Activated CD4-positive, alpha-beta T cell treated with anti-CD3 and anti-CD28 coated beads, Interleukin-2, amount 50 U/mL, for 16 hours (primary cell): ENCODE results near the gene WDR5B.

ENCODE experiments used
- DNase-seq: peaks from one replicate; pipeline ENCODE4 v3.0.0-alpha.2; 2020

Gene WDR5B

DNA sequence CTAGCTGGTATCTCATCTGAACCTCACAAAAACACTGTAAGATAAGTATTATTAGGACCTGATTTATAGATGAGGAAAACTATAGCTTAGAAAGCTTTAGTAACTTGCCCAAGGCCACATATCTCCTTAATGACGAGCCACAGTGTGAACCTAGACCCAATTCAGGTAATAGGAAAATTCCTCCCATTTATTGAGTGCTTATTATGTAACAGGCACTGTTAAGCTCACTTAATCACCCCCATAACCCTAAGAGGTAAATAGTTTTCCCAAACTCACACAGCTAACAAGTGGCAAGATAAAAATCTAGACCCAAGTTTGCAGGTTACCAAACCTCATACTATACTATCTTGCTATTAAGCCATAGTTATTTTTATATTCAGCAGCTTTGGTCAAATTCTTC lies 7.9 kb downstream of the WDR5B start:
- DNase-seq: no peak

DNA sequence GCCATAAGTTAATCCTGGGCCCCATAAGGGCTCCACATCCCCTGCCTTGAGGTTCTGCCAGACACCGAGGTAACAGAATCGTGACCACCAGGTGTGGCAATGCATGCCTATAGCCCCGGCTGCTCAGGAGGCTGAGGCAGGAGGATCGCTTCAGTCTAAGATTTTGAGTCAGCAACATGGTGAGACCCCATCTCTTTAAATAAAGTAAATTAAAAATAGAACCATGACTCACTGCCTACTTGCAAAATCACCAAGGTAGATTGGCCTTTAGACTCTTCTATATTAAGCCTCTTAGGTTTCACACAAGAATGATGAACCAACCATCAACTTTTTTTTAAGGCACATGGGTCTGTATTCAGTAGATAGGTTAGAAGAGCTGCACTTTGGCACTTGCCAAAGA lies 9.7 kb downstream of the WDR5B start:
- no peak for DNase-seq

DNA sequence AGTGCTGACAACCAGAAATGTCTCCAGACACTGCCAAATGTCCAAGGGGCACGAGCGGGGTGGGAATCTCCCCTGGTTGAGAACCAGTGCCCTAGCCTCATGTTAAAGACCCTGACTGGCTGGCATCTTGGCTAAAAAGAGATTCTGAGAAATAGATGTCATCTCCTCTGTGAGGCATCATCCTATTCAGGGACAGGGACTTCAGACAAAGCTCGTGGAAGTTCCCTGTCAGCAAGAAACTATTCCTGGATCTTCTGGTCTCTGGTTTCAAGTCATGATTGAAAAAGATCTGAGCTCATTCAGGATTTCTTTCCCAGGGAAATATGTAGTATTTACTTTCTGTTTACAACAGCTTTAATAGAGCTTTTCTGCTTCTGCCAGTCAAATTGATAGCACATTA lies 10.8 kb downstream of the WDR5B start:
- no peak for DNase-seq

DNA sequence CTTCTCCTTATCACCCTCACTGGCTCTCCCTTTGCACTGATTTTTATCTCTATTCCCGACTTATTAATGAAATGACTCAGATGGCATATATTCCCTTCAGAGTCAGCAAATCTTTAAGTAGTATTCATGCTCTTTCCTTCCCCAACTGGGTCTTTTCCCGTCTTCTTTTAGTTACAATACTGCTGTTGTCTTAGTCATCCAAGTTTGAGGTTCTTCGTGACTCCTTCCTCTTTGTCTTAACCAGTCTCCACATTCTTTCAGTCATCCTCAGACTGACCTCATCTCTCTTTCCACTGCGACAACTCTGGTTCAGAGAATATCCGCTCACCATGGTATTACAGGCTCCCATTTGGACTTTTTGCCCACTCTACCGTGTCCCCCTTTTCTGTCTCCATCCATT lies 12.4 kb downstream of the WDR5B start:
- DNase-seq: no peak

DNA sequence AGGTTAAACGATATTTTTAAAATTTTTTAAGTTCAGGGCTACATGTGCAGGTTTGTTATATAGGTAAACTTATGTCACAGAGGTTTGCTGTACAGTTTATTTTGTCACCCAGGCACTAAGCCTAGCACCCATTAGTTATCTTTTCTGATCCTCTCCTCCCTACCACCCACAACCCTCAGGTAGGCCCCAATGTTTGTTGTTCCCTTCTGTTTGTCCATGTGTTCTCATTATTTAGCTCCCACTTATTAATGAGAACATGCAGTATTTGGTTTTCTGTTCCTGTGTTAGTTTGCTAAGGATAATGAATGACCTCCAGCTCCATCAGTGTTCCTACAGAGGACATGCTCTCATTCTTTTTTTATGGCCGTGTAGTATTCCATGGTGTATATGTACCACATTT lies 16.9 kb downstream of the WDR5B start:
- DNase-seq: no peak

DNA sequence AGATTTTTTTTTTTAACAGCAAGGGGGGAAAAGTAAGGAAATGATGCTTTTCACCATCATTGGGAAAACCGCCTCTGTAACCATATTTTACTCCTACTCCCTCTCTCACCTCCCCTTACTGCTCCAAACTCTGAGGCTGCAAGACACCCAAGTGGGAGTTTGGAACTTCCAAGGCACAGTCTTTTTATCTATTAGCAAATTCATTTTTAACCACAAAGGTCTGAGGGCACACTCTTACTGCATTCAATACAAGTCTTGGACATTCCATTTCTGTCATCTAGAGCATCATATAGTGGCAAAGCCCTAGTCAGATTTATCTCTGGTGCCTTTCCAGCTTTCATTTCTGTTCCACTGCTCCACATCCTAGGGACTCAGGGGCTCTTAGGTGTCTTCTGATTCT lies 18.7 kb downstream of the WDR5B start:
- DNase-seq: no peak

DNA sequence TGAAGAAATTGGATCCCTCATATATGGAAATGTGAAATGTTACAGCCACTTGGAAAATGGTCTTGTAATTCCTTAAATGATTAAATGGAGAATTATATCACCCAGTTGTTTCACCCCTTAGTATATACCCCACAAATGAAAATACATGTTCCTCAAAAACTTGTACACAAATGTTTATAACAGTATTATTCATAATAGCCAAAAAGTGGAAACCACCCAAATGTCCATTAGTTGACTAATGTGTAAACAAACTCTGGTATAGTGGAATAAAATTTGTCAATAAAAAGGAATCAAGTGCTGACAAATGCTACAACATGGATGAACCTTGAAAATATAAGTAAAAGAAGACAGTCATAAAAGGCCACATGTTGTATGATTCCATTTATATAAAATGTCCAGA lies 19.4 kb downstream of the WDR5B start:
- no peak for DNase-seq

DNA sequence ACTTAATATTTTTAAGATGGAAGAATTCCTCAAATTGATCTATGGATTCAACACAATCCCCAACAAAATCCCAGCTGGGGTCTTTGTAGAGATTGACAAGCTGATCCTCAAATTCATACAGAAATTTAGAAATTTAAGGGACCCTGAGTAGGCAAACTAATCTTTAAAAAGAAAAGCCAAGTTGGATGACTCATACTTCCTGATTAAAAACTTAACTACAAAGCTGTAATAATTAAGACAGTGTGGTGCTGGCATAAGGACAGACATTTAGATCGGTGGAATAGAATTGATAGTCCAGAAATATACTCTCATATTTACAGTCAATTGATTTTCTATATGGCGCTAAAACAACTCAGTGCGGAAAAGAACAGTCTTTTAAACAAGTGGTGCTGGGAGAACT lies 20.3 kb downstream of the WDR5B start:
- DNase-seq: no peak

DNA sequence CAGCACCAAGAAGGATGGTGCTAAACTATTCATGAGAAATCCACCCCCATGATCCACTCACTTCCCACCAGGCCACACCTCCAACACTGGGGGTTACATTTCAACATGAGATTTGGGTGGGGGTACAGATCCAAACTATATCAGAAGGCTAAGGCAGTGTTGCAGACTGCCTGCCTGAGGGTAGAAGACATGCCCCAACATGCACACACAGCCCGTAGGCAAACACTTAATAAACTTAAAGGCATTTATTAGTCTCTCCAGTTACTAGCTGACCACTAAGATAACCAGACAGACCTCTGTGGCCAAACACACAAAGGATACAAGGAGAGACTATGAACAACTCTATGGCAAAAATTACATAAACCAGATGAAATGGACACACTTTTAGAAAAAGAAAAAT lies 21.7 kb downstream of the WDR5B start:
- DNase-seq: no peak

DNA sequence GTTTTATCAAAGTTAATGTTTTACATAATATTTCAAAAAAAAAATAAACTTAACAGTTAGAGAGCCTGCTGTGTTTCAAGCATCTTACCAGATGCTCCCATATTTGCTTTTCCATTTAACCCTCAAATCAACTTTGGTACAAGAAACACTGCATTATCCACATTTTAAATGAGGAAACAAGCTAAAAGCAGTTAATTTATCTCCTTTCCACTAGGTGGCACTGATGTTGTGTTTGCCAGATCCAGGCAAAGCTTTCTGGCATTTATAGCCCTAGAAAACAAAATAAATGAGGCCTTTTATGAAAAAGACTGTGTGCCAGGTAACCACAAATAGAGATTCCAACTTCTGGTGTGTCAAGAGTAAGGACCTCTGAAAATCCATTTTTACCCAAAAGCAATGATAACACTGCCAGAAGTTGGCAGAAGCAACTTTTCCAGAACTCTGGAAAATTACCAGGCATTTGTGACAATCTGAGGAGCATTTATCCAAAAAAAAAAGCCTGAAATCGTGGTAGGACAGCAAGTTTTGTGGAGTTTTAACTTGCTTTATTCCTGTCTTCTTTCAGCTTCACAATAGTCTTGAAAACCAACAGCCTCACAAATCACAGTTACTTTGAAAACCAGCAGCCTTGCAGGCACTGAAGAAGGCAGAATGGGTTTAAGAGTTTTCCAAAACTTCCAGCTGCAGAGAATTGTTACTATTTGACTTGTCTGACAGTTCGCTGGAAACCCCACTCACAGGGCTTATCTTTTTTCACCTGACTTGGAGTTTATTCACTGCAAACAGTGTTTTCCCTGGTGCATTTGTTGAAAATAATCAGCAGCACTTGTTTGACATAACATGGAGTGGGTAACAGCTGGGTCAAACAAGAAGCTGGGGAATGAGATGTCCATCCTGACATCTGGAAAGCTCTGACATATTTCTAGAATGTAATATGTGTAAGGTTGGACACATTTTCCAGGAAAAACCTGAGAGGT lies 22.7 kb downstream of the WDR5B start:
- DNase-seq: peak; percentile 49

DNA sequence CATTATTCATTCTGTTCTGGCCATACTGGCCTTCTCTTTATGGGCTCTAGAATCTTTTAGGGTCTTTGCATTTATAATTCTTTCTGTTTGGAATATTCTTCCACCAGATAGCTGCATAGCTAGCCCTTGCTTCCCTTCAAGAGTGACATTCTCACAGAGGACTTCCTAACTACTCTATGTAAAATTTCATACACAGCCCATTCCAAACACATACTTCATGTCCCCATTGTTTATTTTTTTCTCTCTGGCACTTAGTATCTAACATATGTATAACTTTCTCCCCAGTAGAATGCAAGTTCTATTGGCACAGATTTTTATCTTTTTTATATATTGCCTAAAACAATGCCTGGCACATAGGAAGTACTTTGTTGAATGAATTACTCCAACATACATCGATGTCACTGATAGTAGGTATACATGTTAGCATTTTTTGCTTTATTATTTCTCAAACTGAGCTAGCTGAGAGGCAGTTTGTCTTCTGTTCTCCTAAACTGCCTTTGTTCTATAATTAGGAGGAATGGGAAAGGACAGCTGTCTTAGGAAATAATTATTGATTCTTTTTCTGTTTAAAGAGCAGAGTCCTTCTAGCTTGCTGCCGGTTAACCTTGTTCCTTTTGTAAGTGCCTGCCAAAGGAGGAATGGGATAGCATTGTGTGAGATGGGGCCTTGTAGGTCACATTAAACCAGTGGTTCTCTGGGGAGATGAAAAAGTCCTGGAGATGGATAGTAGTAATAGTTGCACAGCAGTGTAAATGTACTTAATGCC lies 24.0 kb downstream of the WDR5B start:
- no peak for DNase-seq

DNA sequence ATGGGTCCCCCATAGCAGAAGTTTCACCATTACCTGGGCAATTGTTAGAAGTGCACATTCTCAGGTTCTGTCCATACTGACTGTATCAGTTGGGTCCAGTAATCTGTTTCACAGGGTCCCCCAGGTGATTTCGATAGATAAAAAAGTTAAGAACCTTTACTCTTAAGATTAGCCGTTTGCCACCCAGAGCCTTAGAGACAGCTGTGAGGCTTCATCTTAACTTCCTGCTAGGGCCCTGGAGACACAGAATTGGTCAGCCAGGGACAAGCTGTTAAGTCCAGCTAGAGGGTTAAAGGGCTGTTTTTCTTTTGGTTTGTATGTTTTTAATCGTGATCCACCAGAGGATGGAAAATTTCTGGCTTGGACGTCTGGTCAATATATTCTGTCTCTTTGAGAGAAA lies 25.2 kb downstream of the WDR5B start:
- no peak for DNase-seq

DNA sequence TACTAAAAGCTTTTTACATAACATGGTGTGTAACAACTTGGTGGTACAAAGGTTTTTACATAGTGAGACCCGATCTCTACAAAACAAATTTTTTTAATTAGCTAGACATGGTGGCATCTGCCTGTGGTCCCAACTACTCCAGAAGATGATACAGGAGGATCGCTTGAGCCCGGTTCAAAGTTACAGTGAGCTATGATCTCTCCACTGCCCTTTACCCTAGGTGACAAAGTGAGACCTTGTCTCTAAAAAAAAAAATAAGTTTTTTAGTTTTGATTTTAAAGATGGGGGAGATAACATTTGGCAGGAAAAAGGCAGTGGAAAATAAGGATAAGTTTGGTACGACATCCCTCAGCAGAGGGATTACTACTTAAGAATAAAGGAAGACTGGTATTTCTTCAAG lies 26.0 kb downstream of the WDR5B start:
- DNase-seq: no peak

DNA sequence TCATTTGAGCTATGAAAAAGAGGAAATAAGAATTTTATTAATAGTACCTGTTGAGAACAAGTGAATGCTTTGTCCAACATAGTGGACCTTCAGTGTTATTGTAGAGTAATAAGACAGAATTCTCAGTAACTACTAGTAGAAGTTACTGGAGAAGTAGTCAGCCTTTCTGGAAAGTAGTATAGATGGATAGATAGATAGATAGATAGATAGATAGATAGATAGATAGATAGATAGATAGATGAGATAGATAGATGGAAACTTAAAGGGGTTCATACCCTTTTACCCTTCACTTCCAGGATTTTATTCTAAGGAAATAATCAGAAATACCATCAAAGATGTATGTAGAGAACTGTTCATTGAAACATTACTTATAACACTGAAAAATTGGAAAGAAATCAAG lies 26.7 kb downstream of the WDR5B start:
- DNase-seq: no peak

DNA sequence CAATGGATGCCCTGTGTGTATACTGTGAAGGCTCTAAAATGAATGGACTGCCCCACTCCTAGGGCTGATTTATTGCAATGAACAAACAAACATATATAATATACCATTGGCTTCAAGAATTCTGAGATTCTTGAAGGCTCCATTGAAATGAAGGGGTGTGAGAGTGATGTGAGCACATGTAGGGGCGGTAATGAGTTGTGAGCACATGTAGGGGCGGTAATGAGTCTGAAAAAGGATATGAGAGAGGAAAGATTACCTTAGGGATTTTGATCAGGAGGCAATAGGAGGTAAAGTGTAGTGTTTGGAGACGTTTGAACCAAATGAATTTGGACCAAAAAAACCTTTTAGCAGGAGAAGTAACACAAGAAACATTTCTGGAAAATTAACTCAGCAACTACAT lies 28.2 kb downstream of the WDR5B start:
- DNase-seq: no peak

DNA sequence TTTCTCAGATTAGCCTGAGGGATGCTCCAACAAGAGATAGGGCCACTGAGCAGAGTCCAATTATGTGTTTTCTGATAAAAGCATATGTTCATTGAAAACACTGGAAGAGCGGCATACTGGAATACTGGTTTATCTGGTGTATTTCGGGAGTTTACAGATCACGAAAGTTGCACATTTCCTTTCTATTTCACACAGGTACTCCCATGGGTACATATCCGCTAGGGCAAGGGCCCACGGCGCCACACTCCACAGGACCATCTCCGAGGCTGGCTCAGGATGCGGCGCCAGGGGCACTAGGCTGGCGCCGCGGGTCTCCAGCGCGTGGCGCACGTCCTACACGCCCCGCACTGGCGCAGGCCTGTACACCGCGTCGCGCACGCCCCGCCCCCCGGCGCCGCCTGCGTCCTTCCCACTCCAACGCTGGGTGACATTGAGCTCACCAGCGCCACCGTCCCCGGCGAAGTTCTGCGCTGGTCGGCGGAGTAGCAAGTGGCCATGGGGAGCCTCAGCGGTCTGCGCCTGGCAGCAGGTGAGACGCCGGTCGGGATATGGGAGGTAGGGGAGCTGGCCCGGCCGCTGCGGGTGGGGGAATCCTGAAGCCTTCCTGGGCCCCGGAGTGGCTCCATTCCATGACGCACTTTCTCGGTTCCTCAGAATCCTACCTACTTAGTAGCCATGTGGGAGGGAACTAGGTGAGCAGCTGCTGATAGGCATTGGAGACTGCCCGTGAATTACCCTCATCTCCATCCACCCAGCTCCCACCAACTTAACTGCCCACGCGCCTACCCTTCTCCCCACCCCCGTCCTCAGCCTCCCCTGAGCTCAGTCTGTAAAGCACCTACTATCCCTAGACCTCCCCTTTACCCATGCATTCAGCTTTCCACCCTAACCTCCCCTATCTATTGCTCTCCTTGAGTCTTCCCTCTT lies 31.8 kb downstream of the WDR5B start, which contains the start of gene FAM162A:
FAM162A (plus strand) TSS at position 412 of the 927 bp plus-strand sequence; CDS start at position 496, 84 bp downstream.
- peak; percentile 96 for DNase-seq

DNA sequence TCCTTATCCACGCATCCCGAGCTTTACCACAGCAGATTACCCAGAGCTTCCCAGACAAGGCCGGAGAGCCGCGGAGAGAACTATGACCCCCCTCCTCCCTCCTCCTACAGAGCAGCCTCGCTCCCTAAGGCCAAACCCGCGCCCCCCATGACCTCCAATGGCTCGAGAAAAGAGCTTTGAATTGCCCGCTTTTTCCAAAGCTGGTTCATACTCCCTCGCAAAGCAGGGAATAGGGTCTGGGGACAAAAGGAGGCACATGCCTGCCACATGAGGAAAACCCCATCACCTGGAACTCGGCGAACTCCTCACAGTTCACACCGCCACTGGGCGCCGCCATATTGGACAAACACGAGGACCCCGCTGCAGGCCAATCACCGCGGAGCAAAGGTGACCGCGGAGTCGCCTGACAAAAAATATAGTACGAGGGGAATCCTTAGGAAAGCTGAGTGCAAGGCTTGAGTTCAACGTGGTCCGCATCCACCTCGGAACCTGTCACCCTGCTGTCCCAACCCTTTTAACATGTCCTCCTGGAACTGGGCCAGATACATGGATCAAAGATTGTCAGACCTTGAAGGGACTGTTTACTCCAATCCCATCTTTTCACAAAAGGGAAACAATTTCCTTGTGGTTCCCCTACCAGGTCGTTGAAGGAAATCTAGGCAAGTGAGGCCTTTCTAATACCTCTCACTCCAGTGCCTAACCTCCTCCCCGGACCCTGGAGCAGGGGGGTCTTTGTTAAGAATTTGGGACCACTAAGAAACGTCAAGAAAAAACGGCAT lies 32.8 kb downstream of the WDR5B start, which contains the start of gene MIX23:
MIX23 (minus strand) TSS at position 344 of the 779 bp plus-strand sequence; CDS start at position 337, 7 bp downstream.
- DNase-seq: peak; percentile 90

DNA sequence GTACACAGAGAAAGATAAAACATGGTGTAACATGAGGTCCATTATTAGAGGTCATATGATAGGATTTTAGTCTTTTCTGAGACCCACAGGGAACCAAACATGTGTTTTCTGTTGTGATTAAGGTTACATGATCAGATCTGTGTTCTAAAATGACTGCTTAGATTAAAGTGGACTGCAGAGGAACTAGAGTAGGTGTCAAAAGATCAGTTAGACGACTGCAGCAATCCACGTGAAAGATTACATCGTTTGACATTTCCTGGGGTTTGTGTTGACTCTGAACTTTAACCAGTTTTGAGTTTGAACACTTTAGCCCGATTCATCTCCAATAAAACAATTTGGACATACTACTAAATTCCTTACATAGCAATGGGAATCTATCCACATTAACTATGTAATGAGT lies 37.9 kb downstream of the WDR5B start:
- DNase-seq: peak; percentile 29

DNA sequence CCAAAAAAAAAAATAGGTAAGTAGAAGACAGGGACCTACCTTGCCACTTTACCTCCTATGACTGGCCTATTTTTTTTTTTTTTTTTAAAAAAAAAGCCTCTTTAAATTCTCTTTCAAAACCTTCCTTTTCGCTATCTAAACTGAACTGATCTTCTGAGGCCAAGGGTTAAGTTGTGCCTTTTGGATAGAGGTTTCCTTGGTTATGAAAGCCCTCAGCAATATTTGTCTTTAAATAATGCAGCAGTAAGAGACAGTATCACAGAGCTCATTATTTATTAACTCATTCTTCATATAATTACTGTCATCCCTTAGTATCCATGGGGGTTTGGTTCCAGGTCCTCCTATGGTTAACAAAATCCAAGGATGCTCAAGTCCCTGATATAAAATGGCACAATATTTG lies 41.8 kb downstream of the WDR5B start:
- DNase-seq: no peak

DNA sequence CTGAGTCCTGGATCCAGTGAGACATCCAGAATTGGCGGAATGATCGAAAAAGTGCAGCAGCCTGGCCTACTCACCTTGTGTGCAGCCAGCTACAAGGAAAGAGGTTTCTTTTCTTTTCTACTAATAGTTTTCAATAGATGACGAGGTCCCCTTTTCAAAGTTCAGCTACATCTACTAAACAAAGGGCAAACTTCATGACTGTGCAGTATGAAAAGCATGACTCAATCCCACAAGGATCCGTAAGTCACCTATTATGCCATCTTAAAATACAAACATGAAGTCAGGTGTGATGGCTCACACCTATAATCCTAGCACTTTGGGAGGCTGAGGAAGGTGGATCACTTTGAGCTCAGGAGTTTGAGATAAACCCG lies 49.5 kb downstream of the WDR5B start:
- no peak for DNase-seq

DNA sequence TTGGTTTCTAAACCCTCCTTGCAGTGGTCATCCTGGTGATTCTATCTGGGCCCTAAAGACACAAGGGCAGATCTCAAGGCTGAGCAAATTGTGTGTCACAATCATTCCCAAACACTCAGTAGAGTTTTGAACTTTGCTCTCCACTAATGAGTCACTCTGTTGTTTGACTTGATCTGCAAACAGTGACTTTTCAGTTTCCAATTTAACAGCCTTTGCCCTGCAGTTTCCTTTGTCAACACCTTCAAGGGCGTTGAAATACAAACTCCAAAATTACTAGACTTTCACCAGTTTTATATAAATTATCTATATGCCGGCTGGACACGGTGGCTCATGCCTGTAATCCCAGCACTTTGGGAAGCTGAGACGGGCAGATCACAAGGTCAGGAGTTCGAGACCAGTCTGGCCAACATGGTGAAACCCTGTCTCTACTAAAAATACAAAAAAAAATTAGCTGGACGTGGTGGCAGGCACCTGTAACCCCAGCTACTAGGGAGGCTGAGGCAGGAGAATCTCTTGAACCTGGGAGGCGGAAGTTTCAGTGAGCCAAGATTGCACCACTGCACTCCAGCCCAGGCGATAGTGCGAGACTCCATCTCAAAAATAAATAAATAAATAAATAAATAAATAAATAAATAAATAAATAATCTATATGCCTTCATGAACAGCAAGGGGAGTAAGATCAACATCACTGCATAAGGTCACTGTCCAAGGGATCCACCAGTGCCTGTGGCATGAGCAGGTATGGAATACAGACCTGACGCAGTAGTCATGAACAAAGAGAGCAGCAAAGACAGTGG lies 50.1 kb downstream of the WDR5B start:
- DNase-seq: peak; percentile 84
